HepG2 (cell line): Measurements from ENCODE around the gene MON1A. TPM values are rescaled to one million over a fixed set of nuclear protein-coding genes. Genes with fewer than 3 reads are reported as not detected.

Experiments used
- ATF6 ChIP-seq: sonication (generic); formaldehyde crosslinking; conservative IDR thresholded peaks from 2 replicates; pipeline ENCODE4 v1.4.0; 2020; ENCODE audit warnings: missing genetic modification reagents
- DNMT3B ChIP-seq: conservative IDR thresholded peaks from 2 replicates; pipeline ENCODE4 v1.6.1; 2016; ENCODE audit warnings: missing biosample characterization, control low read depth
- EP300 ChIP-seq, 3 experiments: sonication (generic) in 1 of 3; formaldehyde crosslinking in 1 of 3; IDR thresholded peaks; 2 replicates each; pipeline versions ENCODE4 v1.5.1 to v1.6.1; 2011 to 2020; ENCODE audit warnings: low read depth in 2 of 3, low read length in 2 of 3, borderline replicate concordance in 1 of 3, improper control_type of control experiment in 1 of 3, mild to moderate bottlenecking in 1 of 3, missing genetic modification reagents in 1 of 3, moderate library complexity in 1 of 3
- HOXD1 ChIP-seq: sonication (generic); formaldehyde crosslinking; IDR thresholded peaks from 2 replicates; pipeline ENCODE4 v1.5.0; 2020; ENCODE audit warnings: missing genetic modification reagents
- KDM4B ChIP-seq: sonication (generic); formaldehyde crosslinking; IDR thresholded peaks from 2 replicates; pipeline ENCODE4 v1.4.0; 2020; ENCODE audit warnings: missing genetic modification reagents
- NR2C2 ChIP-seq: sonication (generic); formaldehyde crosslinking; IDR thresholded peaks from 2 replicates; pipeline ENCODE4 v1.4.0; 2020; ENCODE audit warnings: missing genetic modification reagents, mild to moderate bottlenecking, moderate library complexity, borderline replicate concordance
- NR2F2 ChIP-seq: IDR thresholded peaks from 2 replicates; pipeline ENCODE4 v1.6.1; 2012; ENCODE audit warnings: low read depth, inconsistent platforms, borderline replicate concordance
- POLR2AphosphoS5 ChIP-seq: IDR thresholded peaks from 2 replicates; pipeline ENCODE4 v1.6.1; 2012; ENCODE audit warnings: low read depth, low read length
- TEAD2 ChIP-seq: sonication (generic); formaldehyde crosslinking; IDR thresholded peaks from 2 replicates; pipeline ENCODE4 v1.9.0; 2021; ENCODE audit warnings: missing genetic modification reagents
- THYN1 ChIP-seq: sonication (generic); formaldehyde crosslinking; IDR thresholded peaks from 2 replicates; pipeline ENCODE4 v1.8.1; 2023; ENCODE audit warnings: low read depth, mild to moderate bottlenecking, moderate library complexity, missing genetic modification reagents, borderline replicate concordance
- ZBTB39 ChIP-seq: sonication (generic); formaldehyde crosslinking; IDR thresholded peaks from 2 replicates; pipeline ENCODE4 v1.5.0; 2020; ENCODE audit warnings: missing genetic modification reagents
- ZNF3 ChIP-seq: IDR thresholded peaks from 2 replicates; pipeline ENCODE4 v1.7.0; 2017; ENCODE audit warnings: inconsistent platforms
- ZNF331 ChIP-seq: sonication (generic); formaldehyde crosslinking; IDR thresholded peaks from 2 replicates; pipeline ENCODE4 v1.4.0; 2020; ENCODE audit warnings: missing genetic modification reagents
- ZNF335 ChIP-seq: sonication (generic); formaldehyde crosslinking; IDR thresholded peaks from 2 replicates; pipeline ENCODE4 v1.4.0; 2020; ENCODE audit warnings: missing genetic modification reagents
- ZNF496 ChIP-seq: sonication (generic); formaldehyde crosslinking; IDR thresholded peaks from 2 replicates; pipeline ENCODE4 v1.8.1; 2023; ENCODE audit warnings: mild to moderate bottlenecking, moderate library complexity, missing genetic modification reagents; ENCODE audit not compliant: insufficient replicate concordance
- polyA plus RNA-seq, 8 experiments: library from polyadenylated mRNA; depleted of rRNA in 3 of 8; stranded (reverse) in 7 of 8; unstranded in 1 of 8; fragments of >200 nt; fragmentation: Illumina TruSeq in 4 of 8; extraction: Trizol in 4 of 8; gene quantifications; 2 replicates each; pipeline versions ENCODE4 v1.2.1 to v1.2.3, GENCODE V29; 2011 to 2016; ENCODE audit warnings: low read depth in 4 of 8, missing spikeins in 1 of 8, mixed read lengths in 1 of 8; ENCODE audit not compliant: insufficient read depth in 1 of 8
- total RNA-seq, 5 experiments: library from RNA; depleted of rRNA; stranded (reverse); fragments of >200 nt; fragmentation: Illumina TruSeq; extraction: Trizol; gene quantifications; 2 replicates each; pipeline ENCODE4 v1.2.3, GENCODE V29; 2016; ENCODE audit warnings: low read depth in 1 of 5
- TF ChIP-seq, protein P1 (sequence below): IDR thresholded peaks from 2 replicates; pipeline ENCODE4 v1.6.1; 2016; ENCODE audit warnings: missing compliant biosample characterization, missing genetic modification reagents, borderline replicate concordance
- TF ChIP-seq, protein P2 (sequence below): sonication (generic); formaldehyde crosslinking; IDR thresholded peaks from 2 replicates; pipeline ENCODE4 v1.9.0; 2022; ENCODE audit warnings: low read depth, missing genetic modification reagents
- TF ChIP-seq, protein P3 (sequence below): IDR thresholded peaks from 2 replicates; pipeline ENCODE4 v1.6.1; 2016; ENCODE audit warnings: missing biosample characterization, missing genetic modification reagents, low read depth

The MON1A gene
- total and polyA plus RNA-seq, 2 of the 13 experiments (the other 11 are each of a cell fraction or from before 2014, with no cell fraction given): 4.6 to 9.0 TPM

GRCh38 chr3:49939858-49940666, 10.5 kb upstream of the MON1A start, which contains the start of gene RBM6 (continued):
- TF ChIP-seq ZBTB39 (CRISPR knock-in tag): peak; percentile 77; the same call in 1 of the 2 replicates
- TF ChIP-seq KDM4B (CRISPR knock-in tag): no peak; the same call in 1 of the 2 replicates
- peak; percentile 7 for TF ChIP-seq ZNF331 (CRISPR knock-in tag)
- TF ChIP-seq DNMT3B (CRISPR knock-in tag): no peak
- TF ChIP-seq HOXD1 (CRISPR knock-in tag): peak; percentile 60
- TF ChIP-seq, protein P1, sequence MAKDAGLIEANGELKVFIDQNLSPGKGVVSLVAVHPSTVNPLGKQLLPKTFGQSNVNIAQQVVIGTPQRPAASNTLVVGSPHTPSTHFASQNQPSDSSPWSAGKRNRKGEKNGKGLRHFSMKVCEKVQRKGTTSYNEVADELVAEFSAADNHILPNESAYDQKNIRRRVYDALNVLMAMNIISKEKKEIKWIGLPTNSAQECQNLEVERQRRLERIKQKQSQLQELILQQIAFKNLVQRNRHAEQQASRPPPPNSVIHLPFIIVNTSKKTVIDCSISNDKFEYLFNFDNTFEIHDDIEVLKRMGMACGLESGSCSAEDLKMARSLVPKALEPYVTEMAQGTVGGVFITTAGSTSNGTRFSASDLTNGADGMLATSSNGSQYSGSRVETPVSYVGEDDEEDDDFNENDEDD: peak; percentile 51; the same call in 1 of the 2 replicates
- TF ChIP-seq THYN1 (CRISPR knock-in tag): no peak
- TF ChIP-seq NR2F2: no peak; the same call in 1 of the 2 replicates
- TF ChIP-seq ZNF3 (CRISPR knock-in tag): no peak
- no peak for TF ChIP-seq ATF6 (CRISPR knock-in tag)
- peak; percentile 96 for TF ChIP-seq NR2C2 (CRISPR knock-in tag)
- peak in 1 of 2 experiments; percentile 5; a peak in 1 of 4 replicates for TF ChIP-seq EP300 (IDR thresholded peaks at IDR 0.05; ENCODE audit: low read depth in 2 of 2, low read length in 2 of 2)
- TF ChIP-seq EP300 (CRISPR knock-in tag; IDR thresholded peaks at IDR 0.05; ENCODE audit: borderline replicate concordance): no peak; the same call in 1 of the 2 replicates
- 0 out of 2 replicates have a peak, but pooled peaks have one; percentile 24 for TF ChIP-seq TEAD2
- no peak for TF ChIP-seq ZNF496 (CRISPR knock-in tag)
- TF ChIP-seq, protein P2, sequence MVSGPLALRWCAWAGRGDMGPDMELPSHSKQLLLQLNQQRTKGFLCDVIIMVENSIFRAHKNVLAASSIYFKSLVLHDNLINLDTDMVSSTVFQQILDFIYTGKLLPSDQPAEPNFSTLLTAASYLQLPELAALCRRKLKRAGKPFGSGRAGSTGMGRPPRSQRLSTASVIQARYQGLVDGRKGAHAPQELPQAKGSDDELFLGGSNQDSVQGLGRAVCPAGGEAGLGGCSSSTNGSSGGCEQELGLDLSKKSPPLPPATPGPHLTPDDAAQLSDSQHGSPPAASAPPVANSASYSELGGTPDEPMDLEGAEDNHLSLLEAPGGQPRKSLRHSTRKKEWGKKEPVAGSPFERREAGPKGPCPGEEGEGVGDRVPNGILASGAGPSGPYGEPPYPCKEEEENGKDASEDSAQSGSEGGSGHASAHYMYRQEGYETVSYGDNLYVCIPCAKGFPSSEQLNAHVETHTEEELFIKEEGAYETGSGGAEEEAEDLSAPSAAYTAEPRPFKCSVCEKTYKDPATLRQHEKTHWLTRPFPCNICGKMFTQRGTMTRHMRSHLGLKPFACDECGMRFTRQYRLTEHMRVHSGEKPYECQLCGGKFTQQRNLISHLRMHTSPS (CRISPR knock-in tag): no peak
- TF ChIP-seq, protein P3, sequence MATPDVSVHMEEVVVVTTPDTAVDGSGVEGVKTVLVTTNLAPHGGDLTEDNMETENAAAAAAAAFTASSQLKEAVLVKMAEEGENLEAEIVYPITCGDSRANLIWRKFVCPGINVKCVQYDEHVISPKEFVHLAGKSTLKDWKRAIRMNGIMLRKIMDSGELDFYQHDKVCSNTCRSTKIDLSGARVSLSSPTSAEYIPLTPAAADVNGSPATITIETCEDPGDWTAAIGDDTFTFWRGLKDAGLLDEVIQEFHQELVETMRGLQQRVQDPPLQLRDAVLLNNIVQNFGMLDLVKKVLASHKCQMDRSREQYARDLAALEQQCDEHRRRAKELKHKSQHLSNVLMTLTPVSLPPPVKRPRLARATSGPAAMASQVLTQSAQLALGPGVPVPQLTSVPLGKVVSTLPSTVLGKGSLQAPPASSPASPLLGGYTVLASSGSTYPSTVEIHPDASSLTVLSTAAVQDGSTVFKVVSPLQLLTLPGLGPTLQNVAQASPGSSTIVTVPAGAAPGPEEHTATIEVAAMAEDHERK (CRISPR knock-in tag): peak; percentile 96
- TF ChIP-seq POLR2AphosphoS5: peak; percentile 80
- TF ChIP-seq ZNF335 (CRISPR knock-in tag): peak; percentile 88; the same call in 1 of the 2 replicates
